GM18526 (cell line): Measurements from ENCODE around the gene LGMN.

Experiments used
- POLR2A ChIP-seq: IDR thresholded peaks from 3 replicates; pipeline ENCODE4 v1.6.1; 2011; ENCODE audit not compliant: insufficient read length; ENCODE audit errors: extremely low read depth

Gene LGMN

GRCh38 chr14:92688434-92689375, 59.7 kb downstream of the LGMN start:
- no peak for TF ChIP-seq POLR2A

- TF ChIP-seq POLR2A: no peak
Measured at GRCh38 chr14:92687681-92688433, 60.6 kb downstream of the LGMN start.

- TF ChIP-seq POLR2A: no peak
Measured at GRCh38 chr14:92686900-92687427, 61.5 kb downstream of the LGMN start.

GRCh38 chr14:92686411-92686899, 62.0 kb downstream of the LGMN start:
- TF ChIP-seq POLR2A: no peak

- TF ChIP-seq POLR2A: no peak
Measured at GRCh38 chr14:92685784-92686355, 62.6 kb downstream of the LGMN start.

- TF ChIP-seq POLR2A: no peak
Measured at GRCh38 chr14:92684801-92685560, 63.4 kb downstream of the LGMN start.

- TF ChIP-seq POLR2A: no peak
Measured at GRCh38 chr14:92683041-92683440, 65.4 kb downstream of the LGMN start.

- no peak for TF ChIP-seq POLR2A
Measured at GRCh38 chr14:92680781-92681650, 67.4 kb downstream of the LGMN start.

- no peak for TF ChIP-seq POLR2A
Measured at GRCh38 chr14:92679246-92679645, 69.2 kb downstream of the LGMN start.

- no peak for TF ChIP-seq POLR2A
Measured at GRCh38 chr14:92678766-92679165, 69.7 kb downstream of the LGMN start.

GRCh38 chr14:92677955-92678354, 70.5 kb downstream of the LGMN start:
- TF ChIP-seq POLR2A: no peak

- TF ChIP-seq POLR2A: no peak
Measured at GRCh38 chr14:92677087-92677668, 71.2 kb downstream of the LGMN start.

GRCh38 chr14:92676403-92677086, 71.9 kb downstream of the LGMN start:
- no peak for TF ChIP-seq POLR2A

- TF ChIP-seq POLR2A: no peak
Measured at GRCh38 chr14:92675976-92676375, 72.5 kb downstream of the LGMN start.
